ENCODE data around the gene LRP1. TPM values are rescaled to one million over a fixed set of nuclear protein-coding genes. Genes with fewer than 3 reads are reported as not detected.

Gene LRP1
- total and polyA plus RNA-seq, 2 experiments from 2014 or later: 26.6 to 145 TPM

DNA sequence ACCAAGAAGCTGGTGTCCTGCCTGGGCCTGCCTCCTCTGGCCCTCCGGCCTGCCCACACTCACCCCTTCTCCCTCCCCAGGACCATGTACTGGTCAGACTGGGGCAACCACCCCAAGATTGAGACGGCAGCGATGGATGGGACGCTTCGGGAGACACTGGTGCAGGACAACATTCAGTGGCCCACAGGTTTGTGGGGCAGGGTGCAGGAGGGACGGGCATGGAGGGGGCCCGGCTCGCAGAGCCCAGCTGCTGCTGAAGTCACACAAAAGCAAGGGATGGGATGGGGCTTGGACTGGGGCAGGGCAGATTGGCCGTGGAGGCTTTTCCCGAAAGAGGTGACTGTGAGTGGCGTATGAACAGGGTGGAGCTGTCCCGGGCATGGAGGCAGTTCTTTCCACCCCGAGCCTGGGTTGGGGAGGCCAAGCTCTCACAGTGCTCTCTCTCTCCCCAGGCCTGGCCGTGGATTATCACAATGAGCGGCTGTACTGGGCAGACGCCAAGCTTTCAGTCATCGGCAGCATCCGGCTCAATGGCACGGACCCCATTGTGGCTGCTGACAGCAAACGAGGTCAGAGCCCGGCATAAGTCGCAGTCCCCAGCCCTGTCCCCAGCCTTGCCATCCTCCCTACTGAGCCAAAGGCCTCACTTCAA, 80.5 kb downstream of the LRP1 start (continued):
- TF ChIP-seq, protein P1, sequence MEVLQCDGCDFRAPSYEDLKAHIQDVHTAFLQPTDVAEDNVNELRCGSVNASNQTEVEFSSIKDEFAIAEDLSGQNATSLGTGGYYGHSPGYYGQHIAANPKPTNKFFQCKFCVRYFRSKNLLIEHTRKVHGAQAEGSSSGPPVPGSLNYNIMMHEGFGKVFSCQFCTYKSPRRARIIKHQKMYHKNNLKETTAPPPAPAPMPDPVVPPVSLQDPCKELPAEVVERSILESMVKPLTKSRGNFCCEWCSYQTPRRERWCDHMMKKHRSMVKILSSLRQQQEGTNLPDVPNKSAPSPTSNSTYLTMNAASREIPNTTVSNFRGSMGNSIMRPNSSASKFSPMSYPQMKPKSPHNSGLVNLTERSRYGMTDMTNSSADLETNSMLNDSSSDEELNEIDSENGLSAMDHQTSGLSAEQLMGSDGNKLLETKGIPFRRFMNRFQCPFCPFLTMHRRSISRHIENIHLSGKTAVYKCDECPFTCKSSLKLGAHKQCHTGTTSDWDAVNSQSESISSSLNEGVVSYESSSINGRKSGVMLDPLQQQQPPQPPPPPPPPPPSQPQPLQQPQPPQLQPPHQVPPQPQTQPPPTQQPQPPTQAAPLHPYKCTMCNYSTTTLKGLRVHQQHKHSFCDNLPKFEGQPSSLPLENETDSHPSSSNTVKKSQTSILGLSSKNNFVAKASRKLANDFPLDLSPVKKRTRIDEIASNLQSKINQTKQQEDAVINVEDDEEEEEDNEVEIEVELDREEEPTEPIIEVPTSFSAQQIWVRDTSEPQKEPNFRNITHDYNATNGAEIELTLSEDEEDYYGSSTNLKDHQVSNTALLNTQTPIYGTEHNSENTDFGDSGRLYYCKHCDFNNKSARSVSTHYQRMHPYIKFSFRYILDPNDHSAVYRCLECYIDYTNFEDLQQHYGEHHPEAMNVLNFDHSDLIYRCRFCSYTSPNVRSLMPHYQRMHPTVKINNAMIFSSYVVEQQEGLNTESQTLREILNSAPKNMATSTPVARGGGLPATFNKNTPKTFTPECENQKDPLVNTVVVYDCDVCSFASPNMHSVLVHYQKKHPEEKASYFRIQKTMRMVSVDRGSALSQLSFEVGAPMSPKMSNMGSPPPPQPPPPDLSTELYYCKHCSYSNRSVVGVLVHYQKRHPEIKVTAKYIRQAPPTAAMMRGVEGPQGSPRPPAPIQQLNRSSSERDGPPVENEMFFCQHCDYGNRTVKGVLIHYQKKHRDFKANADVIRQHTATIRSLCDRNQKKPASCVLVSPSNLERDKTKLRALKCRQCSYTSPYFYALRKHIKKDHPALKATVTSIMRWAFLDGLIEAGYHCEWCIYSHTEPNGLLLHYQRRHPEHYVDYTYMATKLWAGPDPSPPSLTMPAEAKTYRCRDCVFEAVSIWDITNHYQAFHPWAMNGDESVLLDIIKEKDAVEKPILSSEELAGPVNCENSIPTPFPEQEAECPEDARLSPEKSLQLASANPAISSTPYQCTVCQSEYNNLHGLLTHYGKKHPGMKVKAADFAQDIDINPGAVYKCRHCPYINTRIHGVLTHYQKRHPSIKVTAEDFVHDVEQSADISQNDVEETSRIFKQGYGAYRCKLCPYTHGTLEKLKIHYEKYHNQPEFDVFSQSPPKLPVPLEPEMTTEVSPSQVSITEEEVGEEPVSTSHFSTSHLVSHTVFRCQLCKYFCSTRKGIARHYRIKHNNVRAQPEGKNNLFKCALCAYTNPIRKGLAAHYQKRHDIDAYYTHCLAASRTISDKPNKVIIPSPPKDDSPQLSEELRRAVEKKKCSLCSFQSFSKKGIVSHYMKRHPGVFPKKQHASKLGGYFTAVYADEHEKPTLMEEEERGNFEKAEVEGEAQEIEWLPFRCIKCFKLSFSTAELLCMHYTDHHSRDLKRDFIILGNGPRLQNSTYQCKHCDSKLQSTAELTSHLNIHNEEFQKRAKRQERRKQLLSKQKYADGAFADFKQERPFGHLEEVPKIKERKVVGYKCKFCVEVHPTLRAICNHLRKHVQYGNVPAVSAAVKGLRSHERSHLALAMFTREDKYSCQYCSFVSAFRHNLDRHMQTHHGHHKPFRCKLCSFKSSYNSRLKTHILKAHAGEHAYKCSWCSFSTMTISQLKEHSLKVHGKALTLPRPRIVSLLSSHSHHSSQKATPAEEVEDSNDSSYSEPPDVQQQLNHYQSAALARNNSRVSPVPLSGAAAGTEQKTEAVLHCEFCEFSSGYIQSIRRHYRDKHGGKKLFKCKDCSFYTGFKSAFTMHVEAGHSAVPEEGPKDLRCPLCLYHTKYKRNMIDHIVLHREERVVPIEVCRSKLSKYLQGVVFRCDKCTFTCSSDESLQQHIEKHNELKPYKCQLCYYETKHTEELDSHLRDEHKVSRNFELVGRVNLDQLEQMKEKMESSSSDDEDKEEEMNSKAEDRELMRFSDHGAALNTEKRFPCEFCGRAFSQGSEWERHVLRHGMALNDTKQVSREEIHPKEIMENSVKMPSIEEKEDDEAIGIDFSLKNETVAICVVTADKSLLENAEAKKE (CRISPR knock-in tag; IDR thresholded peaks at IDR 0.05): no peak
- TF ChIP-seq ZNF331 (CRISPR knock-in tag; IDR thresholded peaks at IDR 0.05; ENCODE audit: low read depth) (no peak), EZH2 (IDR thresholded peaks at IDR 0.05; ENCODE audit: low read depth, unreplicated experiment) (no peak)
- TF ChIP-seq, protein P2, sequence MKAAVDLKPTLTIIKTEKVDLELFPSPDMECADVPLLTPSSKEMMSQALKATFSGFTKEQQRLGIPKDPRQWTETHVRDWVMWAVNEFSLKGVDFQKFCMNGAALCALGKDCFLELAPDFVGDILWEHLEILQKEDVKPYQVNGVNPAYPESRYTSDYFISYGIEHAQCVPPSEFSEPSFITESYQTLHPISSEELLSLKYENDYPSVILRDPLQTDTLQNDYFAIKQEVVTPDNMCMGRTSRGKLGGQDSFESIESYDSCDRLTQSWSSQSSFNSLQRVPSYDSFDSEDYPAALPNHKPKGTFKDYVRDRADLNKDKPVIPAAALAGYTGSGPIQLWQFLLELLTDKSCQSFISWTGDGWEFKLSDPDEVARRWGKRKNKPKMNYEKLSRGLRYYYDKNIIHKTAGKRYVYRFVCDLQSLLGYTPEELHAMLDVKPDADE (IDR thresholded peaks at IDR 0.05): no peak

DNA sequence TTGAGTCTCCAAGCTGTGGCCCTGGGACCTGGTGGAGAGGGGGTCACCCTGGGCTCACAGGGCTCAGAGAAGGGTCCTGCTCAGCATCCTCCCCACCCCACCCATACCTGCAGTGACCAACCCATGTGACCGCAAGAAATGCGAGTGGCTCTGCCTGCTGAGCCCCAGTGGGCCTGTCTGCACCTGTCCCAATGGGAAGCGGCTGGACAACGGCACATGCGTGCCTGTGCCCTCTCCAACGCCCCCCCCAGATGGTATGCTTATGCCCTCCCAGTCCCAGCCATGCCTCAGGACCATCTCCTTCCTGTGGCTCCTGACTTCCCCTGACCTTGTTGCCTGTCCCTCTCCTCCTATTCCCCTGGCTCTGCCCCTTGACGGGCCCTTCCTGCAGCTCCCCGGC, 81.6 kb downstream of the LRP1 start:
- no peak overlapping the region for H3K4me3 ChIP-seq
- H3K4me1 ChIP-seq (ENCODE audit: insufficient read depth): peaks cover 17% of the 10 kb centered on the region
- DNase-seq (ENCODE audit: low spot score) (no peak), ATAC-seq (no peak)
- H2AFZ ChIP-seq: no peak overlapping the region
- H3K79me2 ChIP-seq (replicated peaks; ENCODE audit: insufficient read depth): no peaks in the 10 kb centered on the region
- H3K9me3 Mint-ChIP-seq: no peaks in the 10 kb centered on the region; the same call in 2 of the 3 replicates
- peaks cover 62% of the 10 kb centered on the region for H3K36me3 Mint-ChIP-seq (ENCODE audit: low read depth)
- H3K27ac ChIP-seq (ENCODE audit: low read depth): no peak overlapping the region
- H3F3A ChIP-seq (replicated peaks; ENCODE audit: low read depth): 0 out of 2 replicates have a peak, but pooled peaks cover 12% of the 10 kb centered on the region
- H4K20me1 ChIP-seq (replicated peaks; ENCODE audit: insufficient read depth): 0 out of 2 replicates have a peak, but pooled peaks cover 7% of the 10 kb centered on the region
- no peak overlapping the region for H3K27ac Mint-ChIP-seq
- H3K9me2 ChIP-seq (ENCODE audit: insufficient read depth): no peaks in the 10 kb centered on the region
- peaks cover 19% of the 10 kb centered on the region for H3K4me1 Mint-ChIP-seq
- peaks cover 29% of the 10 kb centered on the region for H3K27me3 Mint-ChIP-seq (ENCODE audit: insufficient read depth, low read depth, poor library complexity)
- peaks cover 7% of the 10 kb centered on the region; the same call in 1 of the 2 replicates for H3K36me3 ChIP-seq (ENCODE audit: insufficient read depth)
- no peak overlapping the region for H3K4me3 Mint-ChIP-seq
- H3K4me2 ChIP-seq: no peak overlapping the region
- peaks cover 15% of the 10 kb centered on the region for H3K27me3 ChIP-seq (ENCODE audit: insufficient read depth)
- no peak for TF ChIP-seq STAT1 (IDR thresholded peaks at IDR 0.05; ENCODE audit: unreplicated experiment)
- TF ChIP-seq ZNF331 (CRISPR knock-in tag; IDR thresholded peaks at IDR 0.05; ENCODE audit: low read depth): no peak
- no peak for TF ChIP-seq POLR2AphosphoS5 (IDR thresholded peaks at IDR 0.05; ENCODE audit: low read depth)
- TF ChIP-seq, protein P3, sequence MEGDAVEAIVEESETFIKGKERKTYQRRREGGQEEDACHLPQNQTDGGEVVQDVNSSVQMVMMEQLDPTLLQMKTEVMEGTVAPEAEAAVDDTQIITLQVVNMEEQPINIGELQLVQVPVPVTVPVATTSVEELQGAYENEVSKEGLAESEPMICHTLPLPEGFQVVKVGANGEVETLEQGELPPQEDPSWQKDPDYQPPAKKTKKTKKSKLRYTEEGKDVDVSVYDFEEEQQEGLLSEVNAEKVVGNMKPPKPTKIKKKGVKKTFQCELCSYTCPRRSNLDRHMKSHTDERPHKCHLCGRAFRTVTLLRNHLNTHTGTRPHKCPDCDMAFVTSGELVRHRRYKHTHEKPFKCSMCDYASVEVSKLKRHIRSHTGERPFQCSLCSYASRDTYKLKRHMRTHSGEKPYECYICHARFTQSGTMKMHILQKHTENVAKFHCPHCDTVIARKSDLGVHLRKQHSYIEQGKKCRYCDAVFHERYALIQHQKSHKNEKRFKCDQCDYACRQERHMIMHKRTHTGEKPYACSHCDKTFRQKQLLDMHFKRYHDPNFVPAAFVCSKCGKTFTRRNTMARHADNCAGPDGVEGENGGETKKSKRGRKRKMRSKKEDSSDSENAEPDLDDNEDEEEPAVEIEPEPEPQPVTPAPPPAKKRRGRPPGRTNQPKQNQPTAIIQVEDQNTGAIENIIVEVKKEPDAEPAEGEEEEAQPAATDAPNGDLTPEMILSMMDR (conservative IDR thresholded peaks at IDR 0.05; ENCODE audit: low read depth in 2 of 2): no peak
- TF ChIP-seq NANOG (IDR thresholded peaks at IDR 0.05; ENCODE audit: borderline replicate concordance): no peak
- no peak for TF ChIP-seq REST (IDR thresholded peaks at IDR 0.05; ENCODE audit: unreplicated experiment)
- no peak for TF ChIP-seq CREB1 (CRISPR knock-in tag; IDR thresholded peaks at IDR 0.05; ENCODE audit: low read depth)
- no peak for TF ChIP-seq JUNB (IDR thresholded peaks at IDR 0.05; ENCODE audit: unreplicated experiment)
- no peak for TF ChIP-seq EZH2phosphoT487 (IDR thresholded peaks at IDR 0.05; ENCODE audit: unreplicated experiment)
- no peak for TF ChIP-seq EZH2 (IDR thresholded peaks at IDR 0.05; ENCODE audit: low read depth, unreplicated experiment)
